Occipital lobe (tissue), 2 donors: Measurements from ENCODE around the gene CMIP. TPM values are rescaled to one million over a fixed set of nuclear protein-coding genes. Genes with fewer than 3 reads are reported as not detected.

Experiments
- small RNA-seq: library from RNA; depleted of rRNA; stranded (forward); fragments of <200 nt; gene quantifications from one replicate; pipeline ENCODE3, GENCODE V24; 2014
- total RNA-seq: library from RNA; depleted of rRNA; stranded (reverse); fragments of >200 nt; gene quantifications from one replicate; pipeline ENCODE4 v1.2.3, GENCODE V29; 2014

Gene CMIP
- total RNA-seq, 1 donor from 2014 or later: 22.9 TPM

Small RNA genes lying within 50 kb of the gene (small RNA-seq; reads per million reads assigned to genes)
- gene MIR6504 (not detected), gene MIR7854 (0.32 reads per million, percentile 18 among the genes with 10 or more reads in this experiment)

Other genes starting within 250 kb of the CMIP start
- 0.31 TPM for gene BCO1, start 206.1 kb upstream of the CMIP start, total RNA-seq
- gene GAN, start 129.8 kb upstream of the CMIP start, total RNA-seq: 33.7 TPM